ENCODE data around the gene FXYD3. TPM values are rescaled to one million over a fixed set of nuclear protein-coding genes. Genes with fewer than 3 reads are reported as not detected.
A peak's percentile ranks its signal among the peaks of the same experiment; 100 is the strongest.

FXYD3 gene
- total and polyA plus RNA-seq, 2 of the 13 experiments (the other 11 are each of a cell fraction or from before 2014, with no cell fraction given) = 4.9 TPM; not detected in 1

GRCh38 chr19:35122687-35123551 lies 7.3 kb downstream of the FXYD3 start:
- no peak overlapping the region for H3K9ac ChIP-seq (ENCODE audit: insufficient read depth, low read depth, low read length)
- no peaks in the 10 kb centered on the region for H3K9me3 ChIP-seq (ENCODE audit: low read length)
- TF ChIP-seq ZNF687 (CRISPR knock-in tag; IDR thresholded peaks at IDR 0.05) (peak; percentile 42; the same call in 1 of the 2 replicates), CEBPB (IDR thresholded peaks at IDR 0.05; ENCODE audit: borderline replicate concordance, low read depth, low read length) (peak; percentile 51; the same call in 1 of the 2 replicates), ZNF552 (CRISPR knock-in tag; IDR thresholded peaks at IDR 0.05; ENCODE audit: borderline replicate concordance) (no peak)
- H3K27ac ChIP-seq (ENCODE audit: extremely low read length, insufficient read depth, low read length) = no peak overlapping the region
- peaks cover 88% of the 10 kb centered on the region for H3K4me1 ChIP-seq (ENCODE audit: insufficient read depth, low read length)
- FAIRE-seq = no peak
- POLR2A ChIA-PET = no interaction called here
- no peaks in the 10 kb centered on the region for H3K79me2 ChIP-seq (ENCODE audit: insufficient read depth, low read length)
- intact Hi-C loops (cut with micrococcal nuclease; ENCODE audit: unreplicated experiment) = no loop called here
- no peaks in the 10 kb centered on the region for H4K20me1 ChIP-seq (ENCODE audit: insufficient read depth, low read length)
- ATAC-seq = no peak
- BruUV-seq (replicated peaks) = no TSS peak
- in situ Hi-C loops (cut with HindIII; ENCODE audit: extremely low pct_ligation_motif_present, low pct_unique_long_range_greater_than_20kb) = no loop called here
- no peak for DNase-seq (ENCODE audit: low spot score)
- H2AFZ ChIP-seq (ENCODE audit: low read length) = no peak overlapping the region
- H3K27me3 ChIP-seq (ENCODE audit: control insufficient read depth in 1 of 2, insufficient read depth in 2 of 2, low read length in 2 of 2) = no peaks in the 10 kb centered on the region
- no peak overlapping the region for H3K4me3 ChIP-seq (replicated peaks in 1 of 3; ENCODE audit: insufficient read depth in 1 of 3, low read depth in 2 of 3, low read length in 3 of 3)
- 87% methylated on average over 14 of the region's 19 CpGs for whole genome bisulfite sequencing (ENCODE audit: low lambda C conversion rate)
- CTCF ChIA-PET (ENCODE audit: low intra/inter-chr PET ratio, low total read pairs) = no interaction called here
- H3K4me2 ChIP-seq (ENCODE audit: low read depth, low read length) = no peak overlapping the region
- H3K36me3 ChIP-seq (replicated peaks in 1 of 2; ENCODE audit: control insufficient read depth in 1 of 2, insufficient read depth in 2 of 2, low read length in 2 of 2) = no peaks in the 10 kb centered on the region
